Skin epidermis (tissue), 12 donors: ENCODE measurements around the gene GRPEL1.

Source experiments
- H3K27ac ChIP-seq, 21 experiments: fragments of 200-600 bp; sonication (generic) in 11 of 21; one replicate each; pipeline ENCODE4 v1.5.0; 2020; ENCODE audit warnings: mild to moderate bottlenecking in 3 of 21, inconsistent platforms in 2 of 21, moderate library complexity in 2 of 21
- H3K4me3 ChIP-seq, 7 experiments: fragments of 200-600 bp; sonication (generic) in 2 of 7; one replicate each; pipeline ENCODE4 v1.5.0; 2020; ENCODE audit warnings: inconsistent platforms in 2 of 7, mild to moderate bottlenecking in 2 of 7, moderate library complexity in 1 of 7

GRPEL1 gene

DNA sequence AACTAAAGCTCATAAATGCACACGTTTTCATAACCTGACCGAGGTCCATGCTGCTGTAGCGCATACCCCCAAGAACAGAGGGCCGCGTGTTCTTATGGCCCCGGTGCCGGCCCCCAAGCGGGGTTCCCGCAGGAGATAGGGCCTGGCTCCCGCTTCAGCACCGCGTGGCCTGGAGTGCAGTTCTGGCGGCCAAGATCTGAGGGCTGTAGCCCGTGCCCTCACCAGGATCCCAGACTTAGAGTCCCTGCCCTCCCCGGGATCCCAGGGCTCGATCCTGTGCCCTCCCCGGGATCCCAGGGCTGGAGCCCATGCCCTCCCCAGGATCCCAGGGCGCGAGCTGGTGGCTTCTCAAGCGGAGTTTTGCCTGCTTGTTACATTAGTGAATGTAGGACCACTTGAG is 1.0 kb upstream of the GRPEL1 start:
- H3K4me3 ChIP-seq: peak overlapping the region; percentile 75 to 99 (median 94)
- peak overlapping the region in 17 of 21 experiments; percentile 77 to 98 (median 91) for H3K27ac ChIP-seq

DNA sequence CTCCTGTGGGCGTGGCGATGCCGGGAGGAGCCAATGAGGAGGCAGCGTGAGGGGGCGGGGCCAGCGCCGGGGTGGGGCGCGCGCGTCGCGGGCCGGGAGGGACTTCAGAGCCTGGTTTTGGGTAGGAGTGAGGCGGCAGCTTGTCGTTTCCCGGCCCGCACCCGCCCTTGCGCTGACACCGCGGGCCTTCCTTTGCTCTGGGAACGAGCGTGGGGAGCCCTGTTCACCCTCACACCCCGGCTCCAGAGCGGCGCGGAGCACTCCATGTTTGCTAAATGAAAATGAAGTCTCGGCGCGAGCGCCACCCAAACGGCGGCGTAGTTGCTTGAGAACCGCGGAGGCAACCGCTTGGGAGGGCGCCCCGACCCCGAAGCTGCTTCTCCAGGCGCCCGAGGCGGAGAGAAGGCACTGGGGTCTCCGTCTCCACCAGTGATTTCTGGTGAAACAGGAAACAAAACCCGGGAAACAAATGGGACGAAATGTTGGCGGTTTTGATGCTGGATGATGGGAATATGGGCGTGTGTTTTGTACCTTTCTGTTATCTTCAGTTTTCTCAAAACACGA is 497 bp upstream of the GRPEL1 start:
- Histone ChIP-seq H3K4me3 (peak overlapping the region; percentile 75 to 99 (median 94)), H3K27ac (peak overlapping the region in 20 of 21 experiments; percentile 62 to 98 (median 90))

DNA sequence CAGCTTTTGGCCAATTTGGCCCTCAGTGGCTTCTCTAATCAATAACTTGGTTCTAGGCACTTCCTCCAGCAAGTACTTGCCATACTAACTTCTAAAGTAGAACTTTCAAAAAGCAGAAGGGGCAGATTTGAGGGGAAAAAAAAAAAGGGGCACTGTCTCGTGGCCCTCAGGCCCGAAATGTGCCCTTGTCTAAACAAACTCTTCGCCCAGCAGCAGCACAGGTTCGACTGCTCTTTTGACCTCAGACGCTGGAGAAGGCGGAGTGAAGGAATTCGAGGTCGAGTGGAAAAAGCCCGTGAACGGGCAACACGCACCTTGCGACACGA is 775 bp downstream of the GRPEL1 start:
- peak overlapping the region; percentile 75 to 98 (median 89) for H3K27ac ChIP-seq
- H3K4me3 ChIP-seq: peak overlapping the region; percentile 75 to 99 (median 94)

DNA sequence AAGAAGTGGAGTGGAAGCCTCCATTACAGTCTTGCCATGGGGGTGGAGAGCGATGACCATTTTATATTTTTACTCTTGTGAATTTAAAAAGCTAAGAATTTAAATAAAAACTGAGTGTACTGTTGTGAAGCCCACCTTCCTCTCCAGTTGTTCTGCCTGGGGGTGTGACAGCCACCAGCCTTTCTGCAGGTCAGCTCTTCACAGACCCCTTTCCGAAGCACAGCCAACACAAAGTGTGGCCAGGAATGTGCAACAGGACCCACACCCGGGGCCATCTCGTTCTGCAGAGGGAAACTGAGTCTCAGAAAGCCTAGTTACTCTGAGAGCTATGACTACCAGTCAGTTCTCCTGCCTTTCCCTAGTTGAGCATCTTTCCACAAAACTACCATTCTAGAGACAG is 1.4 kb downstream of the GRPEL1 start:
- Histone ChIP-seq H3K27ac (peak overlapping the region in 6 of 21 experiments; percentile 83 to 98 (median 90)), H3K4me3 (peak overlapping the region in 4 of 7 experiments; percentile 94 to 99 (median 94))

DNA sequence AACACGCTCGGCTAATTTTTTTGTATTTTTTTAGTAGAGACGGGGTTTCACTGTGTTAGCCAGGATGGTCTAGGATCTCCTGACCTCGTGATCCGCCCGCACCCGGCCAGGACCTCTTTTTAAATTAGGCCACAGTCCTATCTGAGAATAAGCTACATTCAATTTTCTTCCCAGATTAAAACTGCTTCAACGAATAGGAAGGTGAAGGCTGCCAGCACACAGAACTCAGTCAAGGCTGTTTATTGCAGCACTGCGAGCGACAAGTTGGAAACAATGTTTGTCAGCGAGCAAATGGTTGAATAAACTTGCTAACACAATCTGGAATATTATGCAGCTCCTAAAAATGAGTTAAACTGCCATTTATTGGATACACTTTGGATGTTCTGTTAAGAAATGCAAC is 1.9 kb downstream of the GRPEL1 start:
- Histone ChIP-seq H3K4me3 (no peak overlapping the region), H3K27ac (no peak overlapping the region)

DNA sequence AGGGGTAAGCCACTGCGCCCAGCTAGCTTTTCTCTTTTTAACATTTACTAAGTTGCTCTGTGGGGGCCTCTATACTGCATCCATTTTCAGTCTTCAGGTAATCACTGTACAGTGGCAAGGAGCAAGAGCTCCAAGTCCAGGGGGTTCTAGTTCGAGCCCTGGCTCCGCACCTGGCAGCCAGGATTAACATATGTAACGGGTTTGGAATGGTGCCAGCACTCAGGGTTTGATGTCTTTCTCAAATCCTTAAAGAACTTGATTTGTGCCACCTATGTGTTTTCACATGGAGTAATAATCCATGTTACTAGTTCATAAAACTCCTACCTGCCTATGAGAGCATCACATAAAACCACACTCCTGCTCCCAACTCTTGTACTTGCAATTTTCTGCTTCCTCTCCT is 4.5 kb downstream of the GRPEL1 start:
- Histone ChIP-seq H3K27ac (no peak overlapping the region), H3K4me3 (no peak overlapping the region)

DNA sequence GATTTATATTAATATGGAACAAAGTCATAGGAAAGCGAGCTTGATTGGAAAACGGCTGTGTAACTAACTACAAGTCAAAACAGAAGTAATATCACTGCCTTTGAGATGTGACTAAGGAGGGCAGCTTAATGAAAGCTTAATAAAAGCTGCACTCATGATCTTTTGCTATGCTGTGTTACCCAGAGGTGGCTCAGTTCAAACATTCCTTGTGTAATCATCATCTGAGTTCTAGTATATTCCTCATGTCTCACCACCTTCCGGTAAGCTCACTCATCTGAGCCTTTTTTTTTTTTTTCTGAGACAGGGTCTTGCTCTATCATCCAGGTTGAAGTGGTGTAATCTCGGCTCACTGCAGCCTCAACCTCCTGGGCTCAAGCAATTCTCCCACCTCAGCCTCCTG is 5.0 kb downstream of the GRPEL1 start:
- H3K4me3 ChIP-seq: no peak overlapping the region
- H3K27ac ChIP-seq: no peak overlapping the region

DNA sequence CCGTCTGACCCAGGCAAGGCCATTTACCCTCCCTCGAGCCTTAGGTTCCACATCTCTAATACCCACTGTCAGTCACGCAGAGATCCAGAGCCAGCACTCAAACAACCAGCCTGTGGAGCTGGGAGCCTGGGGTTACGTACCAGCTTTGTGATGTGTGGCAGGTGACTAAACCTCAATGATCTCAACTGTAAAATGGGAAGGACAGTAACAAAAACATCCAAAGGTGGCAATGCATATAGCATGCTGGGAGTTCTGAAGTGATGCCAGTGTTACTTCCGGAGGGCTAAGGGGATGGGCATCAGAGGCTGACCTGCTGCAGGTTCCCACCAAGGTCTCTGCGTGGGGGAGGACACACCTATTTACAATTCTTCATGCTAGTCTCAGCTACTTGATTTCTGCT is 6.0 kb downstream of the GRPEL1 start:
- Histone ChIP-seq H3K27ac (no peak overlapping the region), H3K4me3 (no peak overlapping the region)

DNA sequence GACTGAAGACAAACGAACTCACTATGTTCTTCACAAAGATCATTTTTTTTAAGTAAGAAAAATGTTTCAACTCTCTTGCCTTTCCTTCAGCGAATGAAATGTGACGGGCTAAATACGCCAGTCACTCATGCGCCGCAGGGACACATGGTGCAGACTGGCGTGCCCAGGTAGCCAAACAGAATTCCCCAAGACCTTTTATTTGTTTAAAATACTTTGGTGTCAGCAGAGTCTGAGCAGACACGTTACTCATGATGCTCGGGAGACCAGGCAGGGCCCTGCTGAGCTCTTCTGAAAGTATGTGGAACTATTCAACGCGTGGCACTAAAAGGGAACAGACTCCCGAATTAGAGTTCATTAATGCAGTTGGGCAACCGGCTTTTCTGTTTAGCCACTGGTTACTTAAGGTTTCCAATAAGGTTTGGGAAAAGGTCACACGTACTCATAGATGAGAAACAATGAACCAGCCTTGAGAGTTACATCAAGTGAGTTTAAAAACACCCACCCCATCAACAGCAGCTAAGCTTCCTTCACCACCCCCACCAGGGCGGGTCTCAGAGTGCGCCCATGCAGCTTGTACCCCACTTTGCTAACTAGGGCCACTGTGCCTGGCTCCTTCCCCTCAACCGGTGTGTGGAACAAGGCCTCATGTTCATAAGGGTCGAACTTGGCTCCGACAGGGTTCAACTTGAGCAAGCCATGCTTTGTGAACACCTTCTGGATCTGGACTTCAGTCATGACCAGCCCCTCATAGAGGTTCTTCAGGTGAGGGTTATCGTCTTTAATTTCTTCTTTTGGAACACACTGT is 7.3 kb downstream of the GRPEL1 start:
- H3K4me3 ChIP-seq: no peak overlapping the region
- no peak overlapping the region for H3K27ac ChIP-seq

DNA sequence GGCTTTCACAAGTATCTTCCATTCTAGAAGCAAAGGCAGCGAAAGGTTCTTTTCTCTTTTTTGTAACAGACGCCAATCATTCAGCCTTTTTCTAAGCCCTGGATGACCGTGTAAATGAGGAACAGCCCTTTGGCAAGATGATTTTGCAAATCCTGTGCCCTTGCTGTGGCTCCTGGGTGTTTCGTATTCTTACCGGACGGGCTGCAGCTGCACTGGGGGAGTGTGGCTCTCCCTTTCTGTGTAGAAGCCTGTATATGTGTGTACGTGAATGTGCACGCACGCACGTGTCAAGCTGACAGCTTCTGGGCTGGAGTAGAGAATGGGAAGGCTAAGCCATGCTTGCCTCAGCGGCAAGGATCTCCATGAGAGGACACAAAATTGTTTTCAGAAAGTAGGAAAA is 8.2 kb downstream of the GRPEL1 start:
- Histone ChIP-seq H3K27ac (no peak overlapping the region), H3K4me3 (no peak overlapping the region)

DNA sequence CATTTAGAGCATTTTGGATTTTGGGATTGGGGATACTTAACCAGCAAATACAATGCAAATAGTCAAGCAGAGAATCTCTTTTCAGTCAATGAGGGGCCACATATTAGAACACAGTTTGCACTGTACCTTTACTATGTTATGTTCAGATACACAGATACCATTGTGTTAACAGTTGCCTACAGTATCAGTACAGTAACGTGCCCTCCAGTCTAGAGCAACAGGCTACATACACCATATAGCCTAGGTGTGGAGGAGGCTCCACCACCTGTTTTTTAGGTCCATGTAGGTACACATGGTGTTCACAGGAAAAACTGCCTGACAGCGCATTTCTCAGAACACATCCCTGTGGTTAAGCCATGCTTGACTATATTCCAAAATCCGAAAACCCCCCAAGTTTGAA is 9.1 kb downstream of the GRPEL1 start:
- Histone ChIP-seq H3K27ac (no peak overlapping the region), H3K4me3 (no peak overlapping the region)

DNA sequence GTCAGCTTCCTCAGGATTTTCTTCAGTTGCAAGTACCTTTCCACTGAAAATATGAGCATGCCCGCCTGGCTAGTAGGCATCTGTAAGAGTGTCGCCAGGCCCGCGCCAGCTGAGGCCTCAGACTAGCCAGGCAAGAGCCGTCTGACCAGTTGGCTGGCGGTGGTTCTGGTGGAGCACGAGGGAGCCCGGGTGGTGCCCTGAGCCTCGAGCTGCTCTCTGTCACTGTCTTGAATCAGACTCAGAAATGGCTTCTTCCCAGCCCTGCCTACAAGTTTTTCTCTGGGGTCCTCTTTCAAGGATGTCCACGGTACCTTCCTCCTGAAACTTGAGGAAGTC is 11.9 kb downstream of the GRPEL1 start:
- Histone ChIP-seq H3K27ac (no peak overlapping the region), H3K4me3 (no peak overlapping the region)

DNA sequence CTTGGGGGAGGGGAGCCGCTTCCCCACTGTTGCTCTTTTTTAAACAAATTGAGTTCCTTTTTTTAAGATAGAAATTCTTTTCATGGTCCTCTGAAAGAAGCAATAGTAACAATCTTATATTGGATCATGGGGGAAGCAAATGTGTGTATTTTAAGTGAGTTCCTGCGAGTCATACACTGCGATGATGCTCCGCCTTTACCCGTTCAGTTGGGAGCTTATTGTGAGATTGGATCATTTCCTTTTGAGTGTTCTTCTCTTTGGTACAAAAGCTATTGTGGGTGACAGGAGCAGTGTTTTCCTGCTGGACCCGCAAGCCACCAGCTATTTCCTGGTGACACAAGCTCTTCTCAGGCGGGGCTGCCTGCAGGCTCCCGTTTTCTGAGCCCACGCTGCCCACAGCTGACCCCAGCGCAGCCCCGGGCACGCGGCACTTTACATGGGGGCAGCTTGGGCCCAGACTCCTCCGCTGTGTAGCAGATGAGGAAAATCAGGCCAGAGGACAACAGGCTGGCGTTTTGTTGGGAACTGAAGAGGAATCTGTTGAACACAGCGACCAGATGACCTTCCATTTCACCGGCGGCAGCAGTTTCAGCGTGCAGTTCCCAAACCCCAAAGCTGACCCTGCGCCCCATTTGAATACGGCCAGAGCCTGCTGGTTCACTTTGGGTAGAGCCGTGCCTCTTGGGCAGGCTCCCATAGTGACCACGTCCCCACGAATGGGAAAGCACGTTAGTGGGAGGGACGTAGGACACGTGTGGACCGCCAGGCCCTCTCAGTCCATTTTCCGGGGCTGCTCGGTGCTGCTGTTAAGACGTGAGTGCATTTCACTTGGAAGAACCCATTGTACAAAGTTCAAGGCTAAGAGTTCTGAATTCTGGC is 12.5 kb downstream of the GRPEL1 start:
- H3K27ac ChIP-seq: no peak overlapping the region

DNA sequence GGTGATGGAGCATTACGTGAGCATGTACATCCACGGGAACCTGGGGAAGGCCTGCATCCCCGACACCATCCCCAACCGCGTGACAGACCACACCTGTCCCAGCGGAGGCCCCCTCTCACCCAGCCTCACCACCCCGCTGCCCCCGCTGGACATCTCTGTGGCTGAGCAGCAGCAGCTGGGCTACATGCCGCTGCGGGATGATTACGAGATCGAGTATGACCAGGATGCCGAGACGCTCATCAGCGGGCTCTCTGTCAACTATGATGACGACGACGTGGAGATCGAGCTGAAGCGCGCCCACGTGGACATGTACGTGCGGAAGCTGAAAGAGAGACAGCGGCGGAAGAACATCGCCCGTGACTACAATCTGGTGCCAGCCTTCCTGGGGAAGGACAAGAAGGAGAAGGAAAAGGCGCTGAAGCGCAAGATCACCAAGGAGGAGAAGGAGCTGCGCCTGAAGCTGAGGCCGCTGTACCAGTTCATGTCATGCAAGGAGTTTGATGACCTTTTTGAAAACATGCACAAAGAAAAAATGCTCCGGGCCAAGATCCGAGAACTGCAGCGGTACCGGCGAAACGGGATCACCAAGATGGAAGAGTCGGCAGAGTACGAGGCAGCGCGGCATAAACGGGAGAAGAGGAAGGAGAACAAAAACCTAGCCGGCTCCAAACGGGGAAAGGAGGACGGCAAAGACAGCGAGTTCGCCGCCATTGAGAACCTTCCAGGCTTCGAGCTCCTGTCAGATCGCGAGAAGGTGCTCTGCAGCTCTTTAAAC is 13.6 kb downstream of the GRPEL1 start:
- H3K4me3 ChIP-seq: no peak overlapping the region
- H3K27ac ChIP-seq: no peak overlapping the region

More for the DNA sequence above, 12.5 kb downstream of the GRPEL1 start:
- H3K4me3 ChIP-seq: no peak overlapping the region

DNA sequence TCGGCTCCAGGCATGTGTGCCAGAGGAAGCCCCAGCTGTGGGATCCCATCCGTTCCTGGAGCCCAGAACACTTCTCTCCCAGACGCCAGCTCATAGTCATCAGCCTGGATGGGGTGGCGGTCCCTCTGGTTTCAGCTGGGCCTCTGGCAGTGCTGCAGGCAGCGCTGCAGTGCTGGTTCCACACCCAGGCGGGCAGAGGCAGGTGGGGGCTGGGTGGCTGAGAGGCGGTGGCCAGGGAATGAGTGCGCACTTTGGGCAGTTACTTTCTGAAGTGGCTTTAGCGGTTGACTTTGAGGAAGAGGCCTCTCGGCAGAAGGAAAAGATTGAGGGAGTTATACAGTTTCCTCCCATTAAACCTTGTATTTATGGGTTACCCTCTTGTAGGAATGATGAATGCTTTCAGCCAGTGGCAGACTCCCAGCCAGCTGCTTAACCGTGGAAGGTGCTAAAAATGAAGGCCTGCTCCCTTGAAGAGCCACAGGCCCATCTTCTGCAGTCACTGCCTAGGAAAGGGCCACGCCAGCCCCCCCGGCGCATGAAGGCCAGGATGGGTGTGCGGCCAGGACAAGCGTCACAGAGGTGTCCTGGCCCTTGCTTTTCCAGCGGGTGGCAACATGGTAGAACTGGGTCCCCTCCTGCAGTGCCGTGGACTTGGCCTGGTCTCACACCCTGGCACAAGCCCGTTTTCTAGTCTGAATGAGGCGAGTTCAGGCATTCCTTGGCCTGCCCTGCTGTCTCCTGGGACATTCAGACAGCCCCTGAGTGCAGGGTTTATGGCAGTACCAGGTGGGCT is 14.7 kb downstream of the GRPEL1 start:
- peak overlapping the region in 7 of 21 experiments; percentile 6 to 66 (median 30) for H3K27ac ChIP-seq
- no peak overlapping the region for H3K4me3 ChIP-seq

DNA sequence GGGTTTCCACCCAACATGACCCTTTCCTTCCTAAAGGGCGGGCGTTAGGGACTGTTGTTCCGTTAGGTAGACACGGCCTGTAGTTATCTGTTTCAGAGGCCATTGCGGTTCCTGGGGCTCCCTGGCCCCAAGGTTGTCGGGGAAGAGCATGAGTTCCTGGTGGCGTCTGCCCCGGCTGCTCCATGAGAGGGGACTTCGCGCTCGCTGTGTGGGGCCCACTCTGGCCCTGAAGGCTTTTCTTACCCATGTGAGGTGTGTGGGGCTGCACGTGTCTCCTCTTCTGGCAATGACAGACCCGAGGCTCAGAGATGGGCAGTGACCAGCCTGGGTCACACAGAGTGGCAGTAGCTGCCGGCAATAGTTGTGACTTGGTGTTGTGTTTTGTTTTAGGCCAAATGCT is 15.6 kb downstream of the GRPEL1 start:
- Histone ChIP-seq H3K27ac (peak overlapping the region in 4 of 21 experiments; percentile 6 to 66 (median 41)), H3K4me3 (no peak overlapping the region)

DNA sequence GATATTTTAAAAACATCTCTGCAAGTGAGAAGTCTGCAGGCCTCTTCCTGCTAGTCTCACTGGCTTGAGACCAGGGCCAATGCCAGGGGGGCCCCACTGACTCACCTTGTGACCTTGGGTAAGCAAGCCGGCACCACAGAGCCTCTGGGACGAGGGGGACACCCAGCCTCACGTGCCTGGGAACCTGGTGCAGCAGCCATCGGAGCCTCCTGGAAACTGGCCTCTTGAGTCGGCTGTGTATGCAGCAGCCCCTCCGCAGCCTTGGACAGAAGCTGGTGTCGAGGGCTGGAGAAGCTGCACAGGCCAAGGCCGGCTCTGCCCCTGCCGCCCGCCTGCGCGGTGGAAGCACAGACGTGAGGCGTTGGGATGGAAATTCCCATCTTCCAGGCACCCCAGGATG is 16.0 kb downstream of the GRPEL1 start:
- no peak overlapping the region for H3K4me3 ChIP-seq
- no peak overlapping the region for H3K27ac ChIP-seq

DNA sequence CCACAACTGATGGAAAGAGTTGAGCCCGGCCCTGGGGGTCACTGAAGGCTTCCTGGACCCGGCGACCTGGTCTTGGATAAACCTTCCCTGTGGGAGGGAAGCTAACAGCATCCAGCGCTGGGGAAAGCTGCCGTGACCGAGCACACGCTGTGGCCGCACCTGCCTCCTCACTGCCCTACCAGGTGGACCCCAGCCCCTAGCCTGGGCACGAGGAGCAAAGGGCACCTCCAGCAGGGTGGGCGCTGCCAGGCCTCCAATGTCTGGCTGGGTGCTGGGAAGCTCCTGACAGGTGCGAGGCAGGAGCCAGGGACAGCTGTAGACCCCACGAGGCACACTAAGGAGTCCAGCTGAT is 16.7 kb downstream of the GRPEL1 start:
- Histone ChIP-seq H3K4me3 (no peak overlapping the region), H3K27ac (no peak overlapping the region)

DNA sequence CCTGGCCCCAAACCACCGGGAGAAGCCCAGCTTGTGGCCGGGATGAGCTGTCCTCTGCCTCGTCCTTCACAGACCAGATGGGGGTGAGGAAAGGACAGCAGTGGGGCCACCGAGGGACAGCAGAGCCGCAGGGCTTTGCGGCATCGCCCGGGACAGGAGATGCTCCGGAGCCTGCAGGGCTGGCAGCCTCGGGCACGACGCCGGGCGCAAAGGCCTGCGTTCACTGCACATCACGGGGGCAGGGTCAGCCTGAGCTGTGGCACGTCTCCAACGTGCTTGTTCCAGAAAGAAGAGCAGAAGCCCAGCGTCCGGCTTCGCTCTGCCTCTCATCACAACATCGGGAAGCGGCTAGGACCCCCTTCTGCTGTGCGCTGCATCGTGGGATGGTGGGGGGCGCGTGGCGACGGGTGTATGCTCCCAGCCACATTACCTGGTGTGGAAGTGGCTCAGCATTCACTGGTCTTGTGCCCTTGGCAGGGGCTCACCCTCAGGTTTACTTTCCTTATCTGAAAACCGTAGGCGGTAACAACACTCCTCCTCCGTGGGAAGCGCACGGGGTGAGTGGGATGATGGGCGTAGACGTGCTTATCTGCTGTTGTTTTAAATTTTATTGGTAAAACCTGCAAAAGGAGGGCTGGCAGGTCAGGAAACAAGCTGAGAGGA is 17.3 kb downstream of the GRPEL1 start:
- Histone ChIP-seq H3K27ac (no peak overlapping the region), H3K4me3 (no peak overlapping the region)
